ENCODE results near the gene ESR1.

- TF ChIP-seq CTCF (IDR thresholded peaks at IDR 0.05) (no peak), POLR2A (IDR thresholded peaks at IDR 0.05) (no peak)
These were observed 98.4 kb downstream of the ESR1 start for GRCh38 chr6:151905854-151906253.
